ENCODE data around the gene TMEM147. TPM values are rescaled to one million over a fixed set of nuclear protein-coding genes. Genes with fewer than 3 reads are reported as not detected.

The TMEM147 gene
- total RNA-seq, 1 donor from 2014 or later: 122 TPM

DNA sequence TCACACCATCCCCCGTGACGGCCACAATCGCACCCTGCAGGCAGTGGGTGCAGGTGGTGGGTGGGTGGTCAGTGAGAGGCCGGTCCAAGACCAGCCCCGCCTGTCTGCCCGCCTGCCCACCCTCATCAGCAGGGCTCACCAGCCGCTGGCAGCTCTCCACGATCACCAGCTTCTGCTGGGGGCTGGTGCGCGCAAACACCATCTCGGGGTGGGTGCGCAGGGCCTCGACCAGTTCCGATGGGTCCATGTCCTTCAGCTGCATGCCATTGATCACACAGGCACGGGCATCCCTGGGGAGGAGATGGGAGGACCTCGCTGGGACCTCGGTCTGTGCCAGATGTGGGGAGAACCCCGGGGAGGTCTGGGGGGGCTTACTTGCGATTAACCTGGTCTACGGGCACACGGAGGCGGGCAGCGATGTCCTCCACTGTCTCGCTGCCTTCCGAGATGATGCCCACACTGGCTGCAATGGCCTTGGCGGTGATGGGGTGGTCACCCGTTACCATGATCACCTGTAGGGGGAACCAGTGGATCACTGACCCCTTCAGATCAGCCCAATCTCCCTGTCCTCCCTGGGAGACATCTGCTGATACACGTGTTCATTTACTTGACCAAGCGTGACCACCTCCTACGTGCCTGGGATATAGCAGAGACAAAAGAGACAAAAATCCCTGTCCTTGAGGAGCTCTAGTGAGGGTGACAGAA is 10.0 kb downstream of the TMEM147 start:
- no peaks in the 10 kb centered on the region for H3K9me3 Mint-ChIP-seq
- H3K4me3 Mint-ChIP-seq (ENCODE audit: low read depth): no peak overlapping the region
- no peak for DNase-seq (ENCODE audit: low spot score)
- peaks cover 2% of the 10 kb centered on the region for H3K4me1 Mint-ChIP-seq (ENCODE audit: low read depth)
- H3K27ac Mint-ChIP-seq: no peak overlapping the region
- intact Hi-C loops (cut with micrococcal nuclease): loop anchor here (10.0 kb wide), 1 partner anchor 139 kb away; no protein-coding TSS in a partner anchor
- H3K27me3 Mint-ChIP-seq (ENCODE audit: low read depth): peaks cover 25% of the 10 kb centered on the region
- H3K36me3 Mint-ChIP-seq (ENCODE audit: low read depth): no peaks in the 10 kb centered on the region

DNA sequence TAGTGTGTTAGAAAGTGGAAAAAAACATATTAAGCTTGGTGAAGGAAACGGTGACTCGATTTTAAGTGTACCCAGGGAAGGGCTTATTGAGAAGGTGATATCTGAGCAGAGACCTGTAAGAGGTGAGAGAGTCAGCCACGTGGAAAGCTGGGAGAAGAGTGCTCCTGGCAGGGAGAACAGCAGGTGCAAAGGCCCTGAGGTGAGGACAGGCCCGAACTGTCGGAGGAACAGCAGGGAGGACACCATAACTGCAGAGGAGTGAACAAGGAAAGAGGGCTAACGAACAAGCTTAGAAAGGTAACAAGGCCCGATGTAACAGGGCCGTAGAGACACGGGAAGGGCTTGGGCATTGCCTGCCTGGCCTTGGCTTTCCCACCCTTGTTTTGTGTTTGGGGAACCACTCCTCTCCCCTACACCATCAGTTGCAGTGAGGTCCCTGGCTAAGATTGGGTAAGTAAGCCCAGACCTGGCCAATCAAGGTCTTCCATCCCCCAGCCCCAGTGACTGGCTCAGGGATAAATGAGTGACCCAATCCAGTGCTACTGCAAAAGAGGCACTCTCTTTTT is 10.7 kb downstream of the TMEM147 start:
- H3K27ac Mint-ChIP-seq: no peak overlapping the region
- no peak overlapping the region for H3K4me3 Mint-ChIP-seq (ENCODE audit: low read depth)
- H3K4me1 Mint-ChIP-seq (ENCODE audit: low read depth): peaks cover 2% of the 10 kb centered on the region
- intact Hi-C loops (cut with micrococcal nuclease): loop anchor here (10.0 kb wide), 1 partner anchor 139 kb away; no protein-coding TSS in a partner anchor
- H3K27me3 Mint-ChIP-seq (ENCODE audit: low read depth): peaks cover 27% of the 10 kb centered on the region
- no peaks in the 10 kb centered on the region for H3K36me3 Mint-ChIP-seq (ENCODE audit: low read depth)
- DNase-seq (ENCODE audit: low spot score): no peak
- no peaks in the 10 kb centered on the region for H3K9me3 Mint-ChIP-seq

DNA sequence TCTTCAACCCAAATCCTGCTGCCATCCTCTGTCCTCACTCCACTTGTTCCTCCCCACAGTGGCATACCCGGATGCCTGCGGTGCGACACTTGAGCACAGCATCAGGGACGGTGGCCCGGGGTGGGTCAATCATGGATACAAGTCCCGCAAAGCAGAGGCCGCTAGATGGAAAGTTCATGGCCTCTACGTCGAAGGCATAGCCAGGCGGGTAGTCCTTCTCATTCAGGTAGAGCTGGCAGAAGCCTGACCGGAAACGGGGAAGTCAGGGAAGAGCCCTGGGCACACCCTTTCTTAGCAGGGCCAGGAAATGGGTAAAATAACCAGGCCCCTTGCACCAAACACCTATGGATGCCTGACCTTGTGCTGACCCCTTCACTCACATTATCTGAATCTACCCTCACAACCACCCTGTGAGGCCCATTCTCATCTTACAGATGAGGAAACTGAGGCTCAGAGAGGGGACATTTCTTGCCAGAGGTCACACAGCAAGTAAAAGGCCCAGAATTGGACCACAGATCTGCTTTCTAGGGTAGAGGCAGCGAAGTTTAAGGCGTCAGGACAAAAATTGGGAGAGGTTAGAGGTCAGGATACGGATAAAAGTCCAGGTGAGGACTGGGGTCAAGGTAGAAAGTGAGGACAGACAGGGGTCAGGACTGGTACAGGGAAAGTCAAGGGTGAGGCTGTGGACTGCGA is 11.6 kb downstream of the TMEM147 start:
- H3K27ac Mint-ChIP-seq: no peak overlapping the region
- DNase-seq (ENCODE audit: low spot score): no peak
- peaks cover 2% of the 10 kb centered on the region for H3K4me1 Mint-ChIP-seq (ENCODE audit: low read depth)
- H3K9me3 Mint-ChIP-seq: no peaks in the 10 kb centered on the region
- H3K27me3 Mint-ChIP-seq (ENCODE audit: low read depth): peaks cover 32% of the 10 kb centered on the region
- no peaks in the 10 kb centered on the region for H3K36me3 Mint-ChIP-seq (ENCODE audit: low read depth)
- peak overlapping the region; percentile 23 for H3K4me3 Mint-ChIP-seq (ENCODE audit: low read depth)
- intact Hi-C loops (cut with micrococcal nuclease): loop anchor here (10.0 kb wide), 1 partner anchor 138 kb away; no protein-coding TSS in a partner anchor

DNA sequence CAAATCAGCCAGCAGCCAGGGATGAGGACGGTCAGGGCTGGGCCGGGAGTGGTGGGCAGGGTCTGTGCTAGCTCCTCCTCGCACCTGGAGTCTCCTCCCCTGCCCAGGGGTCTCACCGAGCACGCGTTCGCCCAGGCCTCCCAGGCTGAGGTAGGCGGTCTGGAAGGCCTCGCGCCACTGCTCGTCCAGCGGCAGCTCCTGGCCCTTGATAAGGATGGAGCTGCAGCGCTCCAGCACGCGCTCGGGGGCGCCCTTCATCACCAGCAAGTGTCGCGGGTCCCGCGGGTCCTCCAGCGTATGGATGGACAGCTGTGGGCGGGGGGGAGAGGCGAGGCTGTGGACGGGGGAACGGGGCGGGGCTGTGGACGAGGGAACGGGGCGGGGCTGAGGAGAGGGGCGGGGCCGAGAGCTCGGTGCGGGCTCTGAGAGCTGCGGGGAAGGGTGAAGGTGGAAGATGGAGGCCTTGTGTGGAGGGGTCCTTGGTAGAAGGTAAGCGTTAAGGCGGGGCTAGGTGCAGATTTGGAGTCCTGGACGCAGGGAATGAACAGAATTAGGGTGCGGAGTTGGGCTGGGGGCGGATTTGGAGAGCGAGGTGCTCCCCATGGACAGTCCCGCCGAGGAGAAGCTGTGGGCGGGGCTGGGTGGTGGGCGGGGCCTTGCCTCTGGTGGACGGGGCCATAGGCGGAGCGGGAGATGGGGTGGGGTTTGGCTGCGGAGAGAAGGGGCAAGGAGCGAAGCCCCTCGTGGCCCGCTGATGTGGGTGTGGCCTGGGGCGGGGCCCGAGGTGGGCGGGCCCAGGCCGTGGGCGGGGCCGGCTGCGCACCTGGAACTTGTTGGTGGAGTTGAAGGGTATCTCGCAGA is 12.3 kb downstream of the TMEM147 start:
- no peaks in the 10 kb centered on the region for H3K36me3 Mint-ChIP-seq (ENCODE audit: low read depth)
- H3K4me1 Mint-ChIP-seq (ENCODE audit: low read depth): peaks cover 2% of the 10 kb centered on the region

DNA sequence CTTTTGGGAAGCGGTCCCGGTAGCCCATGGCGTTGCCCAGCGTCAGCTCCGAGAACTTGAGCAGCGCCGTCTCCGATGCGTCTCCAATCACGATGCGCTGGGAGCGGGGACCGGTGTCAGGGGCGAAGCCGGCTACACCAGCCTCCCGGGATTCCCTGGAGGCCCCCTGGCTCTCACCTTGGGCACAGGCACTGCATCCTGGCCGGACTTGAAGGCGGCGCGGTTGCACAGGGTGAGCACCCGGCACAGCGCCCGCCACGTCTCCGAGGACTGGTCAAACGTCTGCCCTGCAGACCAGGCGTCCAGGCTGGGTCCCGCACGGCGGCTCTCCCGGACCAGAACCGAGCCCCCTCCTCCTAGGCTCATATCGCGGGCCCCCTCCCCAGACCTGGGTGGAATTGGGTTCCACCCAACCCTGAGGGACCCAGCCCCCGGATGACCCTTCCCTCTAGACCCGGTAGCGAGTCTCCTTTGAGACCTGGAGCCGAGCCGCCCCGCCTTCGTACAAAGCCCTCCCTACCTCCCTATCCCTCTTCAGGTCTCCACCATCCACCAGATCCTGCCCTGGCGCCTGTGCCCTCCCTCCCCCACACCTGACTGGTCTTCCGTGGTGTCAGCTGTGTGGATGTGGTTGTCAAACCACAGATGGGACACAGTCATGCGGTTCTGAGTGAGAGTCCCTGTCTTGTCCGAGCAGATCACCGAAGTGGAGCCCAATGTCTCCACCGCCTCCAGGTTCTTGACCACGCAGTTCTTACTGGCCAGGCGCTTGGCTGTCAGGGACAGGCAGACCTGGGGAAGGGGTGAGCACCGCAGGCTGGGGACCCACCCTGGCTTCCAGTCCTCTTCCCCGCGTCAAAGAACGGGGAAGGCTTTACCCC is 13.2 kb downstream of the TMEM147 start:
- H3K27ac Mint-ChIP-seq: no peak overlapping the region
- H3K9me3 Mint-ChIP-seq: no peaks in the 10 kb centered on the region
- no peak for DNase-seq (ENCODE audit: low spot score)
- intact Hi-C loops (cut with micrococcal nuclease): loop anchor here (10.0 kb wide), 1 partner anchor 136 kb away; no protein-coding TSS in a partner anchor
- peaks cover 34% of the 10 kb centered on the region for H3K27me3 Mint-ChIP-seq (ENCODE audit: low read depth)
- no peaks in the 10 kb centered on the region for H3K36me3 Mint-ChIP-seq (ENCODE audit: low read depth)
- H3K4me3 Mint-ChIP-seq (ENCODE audit: low read depth): no peak overlapping the region
- H3K4me1 Mint-ChIP-seq (ENCODE audit: low read depth): peaks cover 2% of the 10 kb centered on the region

More for the DNA sequence above, 12.3 kb downstream of the TMEM147 start:
- intact Hi-C loops (cut with micrococcal nuclease): loop anchor here (10.0 kb wide), 1 partner anchor 137 kb away; no protein-coding TSS in a partner anchor
- peaks cover 34% of the 10 kb centered on the region for H3K27me3 Mint-ChIP-seq (ENCODE audit: low read depth)
- peak overlapping the region; percentile 73 for H3K4me3 Mint-ChIP-seq (ENCODE audit: low read depth)
- no peaks in the 10 kb centered on the region for H3K9me3 Mint-ChIP-seq
- no peak overlapping the region for H3K27ac Mint-ChIP-seq
- peak; percentile 31 for DNase-seq (ENCODE audit: low spot score)

DNA sequence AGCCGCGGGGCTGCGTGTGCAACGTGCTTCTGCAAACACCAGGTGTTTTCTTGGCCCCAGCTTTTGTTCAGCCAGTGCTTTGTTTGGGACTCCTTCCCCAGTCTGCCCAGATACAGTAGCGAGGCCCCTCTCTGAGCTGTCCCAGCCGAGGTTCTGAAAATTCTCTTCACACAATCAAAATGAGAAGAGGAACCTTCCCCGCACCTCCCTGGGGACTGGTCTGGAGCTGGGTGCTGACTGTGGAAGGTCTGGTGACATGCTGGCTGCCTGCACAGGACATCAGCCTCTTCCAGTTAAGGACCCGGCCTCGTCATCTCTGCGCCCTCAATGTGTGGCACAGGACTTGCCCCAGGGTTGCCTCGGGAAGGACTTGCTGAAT is 13.8 kb downstream of the TMEM147 start:
- Mint-ChIP-seq H3K9me3 (no peaks in the 10 kb centered on the region), H3K27me3 (ENCODE audit: low read depth) (peaks cover 34% of the 10 kb centered on the region), H3K4me1 (ENCODE audit: low read depth) (peaks cover 2% of the 10 kb centered on the region), H3K36me3 (ENCODE audit: low read depth) (no peaks in the 10 kb centered on the region), H3K27ac (no peak overlapping the region), H3K4me3 (ENCODE audit: low read depth) (no peak overlapping the region)
- no peak for DNase-seq (ENCODE audit: low spot score)
- intact Hi-C loops (cut with micrococcal nuclease): loop anchor here (10.0 kb wide), 1 partner anchor 136 kb away; no protein-coding TSS in a partner anchor

DNA sequence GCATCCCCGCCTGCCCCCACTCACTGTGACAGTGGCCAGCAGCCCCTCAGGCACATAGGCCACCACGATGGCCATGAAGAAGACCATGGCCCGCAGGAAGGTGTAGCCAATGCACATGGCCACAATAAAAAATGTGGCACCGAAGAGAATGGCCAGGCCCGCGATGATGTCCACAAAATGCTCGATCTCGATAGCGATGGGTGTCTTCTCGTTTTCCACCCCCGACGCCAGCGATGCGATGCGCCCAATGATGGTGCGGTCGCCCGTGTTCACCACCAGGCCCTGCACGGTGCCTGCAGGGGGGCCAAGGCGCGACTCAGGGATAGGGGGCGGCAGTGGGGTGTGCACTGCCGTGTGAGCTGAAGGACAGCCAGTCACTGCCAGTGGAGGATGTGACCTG is 14.4 kb downstream of the TMEM147 start:
- H3K27ac Mint-ChIP-seq: no peak overlapping the region
- intact Hi-C loops (cut with micrococcal nuclease): loop anchor here (10.0 kb wide), 1 partner anchor 135 kb away; no protein-coding TSS in a partner anchor
- no peak for DNase-seq (ENCODE audit: low spot score)
- peaks cover 2% of the 10 kb centered on the region for H3K4me1 Mint-ChIP-seq (ENCODE audit: low read depth)
- no peaks in the 10 kb centered on the region for H3K36me3 Mint-ChIP-seq (ENCODE audit: low read depth)
- no peaks in the 10 kb centered on the region for H3K9me3 Mint-ChIP-seq
- H3K4me3 Mint-ChIP-seq (ENCODE audit: low read depth): no peak overlapping the region
- H3K27me3 Mint-ChIP-seq (ENCODE audit: low read depth): peaks cover 34% of the 10 kb centered on the region

DNA sequence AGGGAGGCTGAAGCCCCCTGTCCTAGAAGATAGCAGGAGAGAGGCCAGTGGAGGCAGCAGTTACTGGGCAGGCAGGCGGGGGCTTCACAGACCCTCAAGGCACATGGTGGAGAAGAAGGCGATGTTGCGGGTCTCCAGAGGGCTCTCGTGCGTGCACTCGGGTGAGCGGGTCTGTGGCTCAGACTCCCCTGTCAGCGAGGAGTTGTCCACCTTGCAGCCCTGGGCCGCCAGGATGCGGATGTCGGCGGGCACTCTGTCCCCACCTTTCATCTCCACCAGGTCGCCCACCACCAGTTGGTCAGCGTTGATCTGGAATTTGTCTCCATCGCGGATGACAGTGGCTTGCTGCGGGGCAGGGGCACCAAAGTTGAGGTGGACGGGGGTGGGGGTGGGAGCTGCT is 14.8 kb downstream of the TMEM147 start:
- peaks cover 2% of the 10 kb centered on the region for H3K4me1 Mint-ChIP-seq (ENCODE audit: low read depth)
- H3K27ac Mint-ChIP-seq: no peak overlapping the region
- H3K9me3 Mint-ChIP-seq: no peaks in the 10 kb centered on the region
- intact Hi-C loops (cut with micrococcal nuclease): no loop called here
- H3K4me3 Mint-ChIP-seq (ENCODE audit: low read depth): no peak overlapping the region
- DNase-seq (ENCODE audit: low spot score): no peak
- H3K27me3 Mint-ChIP-seq (ENCODE audit: low read depth): peaks cover 34% of the 10 kb centered on the region
- H3K36me3 Mint-ChIP-seq (ENCODE audit: low read depth): no peaks in the 10 kb centered on the region

DNA sequence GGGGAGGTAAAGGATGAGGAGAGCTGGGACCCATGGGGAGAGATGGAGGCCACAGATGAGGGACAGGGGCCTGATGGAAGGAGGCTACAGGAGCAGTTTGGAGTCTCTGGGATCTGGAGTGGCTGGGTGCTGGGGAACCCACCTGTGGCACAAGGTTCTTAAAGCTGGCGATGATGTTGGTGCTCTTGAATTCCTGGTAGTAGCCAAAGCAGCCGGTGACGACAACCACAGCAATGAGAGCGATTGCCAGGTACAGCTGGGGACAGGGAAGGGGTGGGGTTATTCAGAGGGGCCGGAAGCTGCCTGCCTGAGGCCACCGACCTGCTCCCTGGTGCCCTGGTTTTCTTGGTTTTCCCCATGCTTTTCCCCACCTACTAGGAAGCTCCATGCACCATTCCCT is 15.3 kb downstream of the TMEM147 start:
- H3K27ac Mint-ChIP-seq: no peak overlapping the region
- no peaks in the 10 kb centered on the region for H3K9me3 Mint-ChIP-seq
- no peaks in the 10 kb centered on the region for H3K36me3 Mint-ChIP-seq (ENCODE audit: low read depth)
- peaks cover 2% of the 10 kb centered on the region for H3K4me1 Mint-ChIP-seq (ENCODE audit: low read depth)
- intact Hi-C loops (cut with micrococcal nuclease): no loop called here
- DNase-seq (ENCODE audit: low spot score): no peak
- H3K27me3 Mint-ChIP-seq (ENCODE audit: low read depth): peaks cover 34% of the 10 kb centered on the region
- H3K4me3 Mint-ChIP-seq (ENCODE audit: low read depth): no peak overlapping the region

DNA sequence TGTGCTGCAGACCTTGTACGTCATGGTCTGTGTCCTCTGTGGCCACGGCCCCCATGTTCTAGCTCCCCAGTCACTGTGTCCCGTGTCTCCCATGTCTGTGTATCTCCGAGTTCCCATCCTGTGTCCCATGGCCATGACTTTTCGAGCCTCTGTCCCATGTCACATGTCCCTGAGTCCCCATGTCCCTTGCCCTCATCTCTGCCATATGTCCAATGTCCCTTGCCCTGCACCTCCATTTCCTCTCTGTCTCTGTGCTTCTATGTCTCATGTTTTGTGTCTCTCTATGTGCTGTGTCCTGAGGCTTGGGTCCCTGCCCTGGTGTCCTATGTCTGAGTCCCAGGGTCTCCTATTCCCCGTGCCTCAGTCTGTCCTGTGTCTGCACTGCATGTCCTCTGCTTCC is 16.0 kb downstream of the TMEM147 start:
- Mint-ChIP-seq H3K4me1 (ENCODE audit: low read depth) (peaks cover 2% of the 10 kb centered on the region), H3K4me3 (ENCODE audit: low read depth) (no peak overlapping the region), H3K27ac (no peak overlapping the region), H3K9me3 (no peaks in the 10 kb centered on the region), H3K27me3 (ENCODE audit: low read depth) (peaks cover 30% of the 10 kb centered on the region), H3K36me3 (ENCODE audit: low read depth) (no peaks in the 10 kb centered on the region)
- intact Hi-C loops (cut with micrococcal nuclease): no loop called here
- no peak for DNase-seq (ENCODE audit: low spot score)

DNA sequence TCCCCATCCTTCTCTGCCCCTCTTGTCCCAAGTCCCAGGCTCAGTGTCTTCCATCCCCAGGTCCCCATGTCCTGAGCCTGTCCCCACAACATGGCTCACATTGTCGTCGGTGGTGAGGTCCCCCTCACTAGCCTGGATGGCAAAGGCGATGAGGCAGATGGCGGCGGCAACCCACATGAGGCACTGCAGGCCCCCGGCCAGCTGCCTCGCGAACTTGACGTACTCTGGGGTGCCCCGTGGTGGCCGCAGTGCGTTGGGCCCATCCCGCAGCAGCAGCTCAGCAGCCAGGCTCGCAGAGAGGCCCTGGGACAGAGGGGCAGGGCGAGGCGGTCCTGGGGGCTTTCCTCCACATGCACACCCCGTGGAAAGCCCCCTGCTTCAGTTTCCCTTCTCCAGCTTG is 16.9 kb downstream of the TMEM147 start:
- H3K36me3 Mint-ChIP-seq (ENCODE audit: low read depth): no peaks in the 10 kb centered on the region
- DNase-seq (ENCODE audit: low spot score): no peak
- intact Hi-C loops (cut with micrococcal nuclease): no loop called here
- H3K27me3 Mint-ChIP-seq (ENCODE audit: low read depth): peaks cover 25% of the 10 kb centered on the region
- no peak overlapping the region for H3K4me3 Mint-ChIP-seq (ENCODE audit: low read depth)
- no peak overlapping the region for H3K27ac Mint-ChIP-seq
- no peaks in the 10 kb centered on the region for H3K4me1 Mint-ChIP-seq (ENCODE audit: low read depth)
- H3K9me3 Mint-ChIP-seq: no peaks in the 10 kb centered on the region

Data from activated T-helper 2 cell treated with anti-CD3 and anti-CD28 coated beads, Interferon-gamma antibody, Interleukin-2, Interleukin-4, amounts not matched to agents 10 μg/mL and 5 μg/mL and 100 μg/mL, durations not matched to agents 14 hours and 24 hours and 36 hours (primary cell).